ENCODE data around the gene FILIP1. TPM values are rescaled to one million over a fixed set of nuclear protein-coding genes. Genes with fewer than 3 reads are reported as not detected.

FILIP1 gene
- total and polyA plus RNA-seq, 2 of the 4 experiments (the other 2 are of a cell fraction) = under 0.01 to 0.03 TPM

DNA sequence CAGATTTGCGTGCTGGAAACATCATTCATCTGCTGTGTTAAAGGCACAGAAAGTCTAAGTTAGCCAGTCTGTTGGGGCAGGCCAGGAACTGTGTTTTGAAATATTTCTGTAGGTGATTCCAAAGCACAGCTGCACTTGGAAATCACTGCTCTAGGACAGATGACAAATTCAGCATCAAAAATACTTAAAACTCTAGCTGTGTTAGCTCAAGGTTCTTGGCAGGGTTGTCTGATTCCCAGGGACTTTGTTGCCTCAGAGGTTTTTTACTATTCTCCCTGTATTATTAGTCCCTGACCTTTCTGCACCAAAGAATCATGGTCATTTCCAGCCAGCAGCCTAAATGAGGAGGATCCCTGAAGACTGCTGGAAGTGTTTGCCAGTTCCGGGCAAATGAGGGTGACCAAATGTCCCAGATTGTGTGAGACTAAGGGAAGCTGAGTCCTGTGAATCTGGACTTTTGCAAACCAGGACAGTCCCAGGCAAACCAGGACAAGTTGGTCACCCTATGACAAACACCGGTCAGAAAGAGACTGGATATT lies 124.7 kb downstream of the FILIP1 start:
- H4K20me1 ChIP-seq (ENCODE audit: insufficient read depth, low read length) = no peaks in the 10 kb centered on the region
- CTCF ChIA-PET = interaction anchor here (0.9 to 1.8 kb wide), 4 partner anchors 156 to 174 kb away, joined by 3 to 7 read pairs (median 4); no protein-coding TSS in a partner anchor
- in situ Hi-C loops (cut with MboI; ENCODE audit: low sequenced_read_pairs) (no loop called here), intact Hi-C loops (cut with micrococcal nuclease) (loop anchor here (5.0 kb wide), 1 partner anchor 158 kb away; no protein-coding TSS in a partner anchor), dilution Hi-C loops (cut with HindIII; ENCODE audit: low sequenced_read_pairs, unreplicated experiment) (no loop called here)
- 0 out of 2 replicates have a peak, but pooled peaks cover 2% of the 10 kb centered on the region for H3K9me1 ChIP-seq (ENCODE audit: insufficient read depth, low read length)
- no peak overlapping the region for H2AK9ac ChIP-seq (replicated peaks; ENCODE audit: low read depth, low read length, poor library complexity)
- no peak overlapping the region for H3K4ac ChIP-seq (ENCODE audit: low read depth, low read length)
- H3K14ac ChIP-seq (replicated peaks; ENCODE audit: low read depth, low read length) = no peak overlapping the region
- H3K27me3 ChIP-seq (ENCODE audit: control insufficient read depth, insufficient read depth, low read length) = peaks cover 1% of the 10 kb centered on the region; the same call in 1 of the 2 replicates
- no peak overlapping the region for H2AFZ ChIP-seq (replicated peaks; ENCODE audit: low read length, poor library complexity)
- H3K4me1 ChIP-seq (ENCODE audit: control insufficient read depth, insufficient read depth, low read length) = no peaks in the 10 kb centered on the region
- H4K5ac ChIP-seq (ENCODE audit: low read depth, low read length) = no peak overlapping the region
- H3K4me3 ChIP-seq (ENCODE audit: insufficient read depth, low read depth, low read length) = no peak overlapping the region
- WGBS, 2 experiments (ENCODE audit: extremely low coverage in 2 of 2, insufficient read length in 1 of 2) = 100% methylated on average over 2 of the region's 3 CpGs; no CpG with 5 or more reads in 1 of the 2 experiments
- no peak overlapping the region for H2AK5ac ChIP-seq (ENCODE audit: low read depth, low read length)
- no peak overlapping the region for H3K27ac ChIP-seq (ENCODE audit: insufficient read depth, low read length)
- H2BK5ac ChIP-seq (ENCODE audit: low read depth, low read length, poor library complexity, severe bottlenecking) = no peak overlapping the region
- H2BK15ac ChIP-seq (ENCODE audit: low read depth, low read length) = no peak overlapping the region
- H3K23ac ChIP-seq (ENCODE audit: low read depth, low read length) = no peak overlapping the region; the same call in 1 of the 2 replicates
- no peak for DNase-seq
- BruUV-seq (replicated peaks) = no TSS peak
- ATAC-seq (ENCODE audit: low read depth) = no peak
- H3K18ac ChIP-seq (ENCODE audit: low read depth, low read length) = no peak overlapping the region
- no peak overlapping the region for H2BK20ac ChIP-seq (ENCODE audit: low read depth, low read length)
- POLR2A ChIA-PET (ENCODE audit: unreplicated experiment) = no interaction called here
- H3K56ac ChIP-seq (ENCODE audit: extremely low read depth, insufficient read depth, low read length) = no peak overlapping the region
- H3K9me3 ChIP-seq (ENCODE audit: control insufficient read depth, insufficient read depth, low read length) = no peaks in the 10 kb centered on the region
- no peak overlapping the region for H4K8ac ChIP-seq (ENCODE audit: low read depth in 2 of 2, low read length in 2 of 2)
- no peak overlapping the region for H3K4me2 ChIP-seq (ENCODE audit: low read depth, low read length)
- H2BK120ac ChIP-seq (ENCODE audit: low read depth, low read length) = no peak overlapping the region
- no peaks in the 10 kb centered on the region for H3K36me3 ChIP-seq (ENCODE audit: control insufficient read depth, insufficient read depth, low read length)
- H3K79me1 ChIP-seq (ENCODE audit: low read depth in 1 of 2, low read length in 2 of 2) = no peaks in the 10 kb centered on the region
- no peak overlapping the region for H3K9ac ChIP-seq (ENCODE audit: low read depth, low read length)
- TF ChIP-seq MXI1 (IDR thresholded peaks at IDR 0.05; ENCODE audit: borderline replicate concordance, low read depth, low read length) (no peak), BHLHE40 (IDR thresholded peaks at IDR 0.05; ENCODE audit: low read depth, low read length) (no peak), NFE2L2 (IDR thresholded peaks at IDR 0.05; ENCODE audit: low read depth, low read length) (no peak), MAFK (IDR thresholded peaks at IDR 0.05; ENCODE audit: low read depth, low read length) (no peak), CEBPB (IDR thresholded peaks at IDR 0.05; ENCODE audit: low read depth, low read length) (no peak), SMC3 (IDR thresholded peaks at IDR 0.05; ENCODE audit: low read depth, low read length) (no peak), CTCF (conservative IDR thresholded peaks at IDR 0.05; ENCODE audit: low read depth, low read length) (no peak)
- TF ChIP-seq, protein P1, sequence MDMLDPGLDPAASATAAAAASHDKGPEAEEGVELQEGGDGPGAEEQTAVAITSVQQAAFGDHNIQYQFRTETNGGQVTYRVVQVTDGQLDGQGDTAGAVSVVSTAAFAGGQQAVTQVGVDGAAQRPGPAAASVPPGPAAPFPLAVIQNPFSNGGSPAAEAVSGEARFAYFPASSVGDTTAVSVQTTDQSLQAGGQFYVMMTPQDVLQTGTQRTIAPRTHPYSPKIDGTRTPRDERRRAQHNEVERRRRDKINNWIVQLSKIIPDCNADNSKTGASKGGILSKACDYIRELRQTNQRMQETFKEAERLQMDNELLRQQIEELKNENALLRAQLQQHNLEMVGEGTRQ (IDR thresholded peaks at IDR 0.05; ENCODE audit: low read depth, low read length) = no peak
- TF ChIP-seq, protein P2, sequence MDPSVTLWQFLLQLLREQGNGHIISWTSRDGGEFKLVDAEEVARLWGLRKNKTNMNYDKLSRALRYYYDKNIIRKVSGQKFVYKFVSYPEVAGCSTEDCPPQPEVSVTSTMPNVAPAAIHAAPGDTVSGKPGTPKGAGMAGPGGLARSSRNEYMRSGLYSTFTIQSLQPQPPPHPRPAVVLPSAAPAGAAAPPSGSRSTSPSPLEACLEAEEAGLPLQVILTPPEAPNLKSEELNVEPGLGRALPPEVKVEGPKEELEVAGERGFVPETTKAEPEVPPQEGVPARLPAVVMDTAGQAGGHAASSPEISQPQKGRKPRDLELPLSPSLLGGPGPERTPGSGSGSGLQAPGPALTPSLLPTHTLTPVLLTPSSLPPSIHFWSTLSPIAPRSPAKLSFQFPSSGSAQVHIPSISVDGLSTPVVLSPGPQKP (IDR thresholded peaks at IDR 0.05; ENCODE audit: borderline replicate concordance, low read depth, low read length) = no peak
- 0 out of 2 replicates have a peak overlapping the region, but pooled peaks have one; percentile 2 for H4K91ac ChIP-seq (ENCODE audit: insufficient read depth, low read depth, low read length)

Measured in IMR-90 (cell line).